ENCODE measurements around the gene KCNH3. TPM values are rescaled to one million over a fixed set of nuclear protein-coding genes. Genes with fewer than 3 reads are reported as not detected.

KCNH3 gene
- total and polyA plus RNA-seq, 8 donors, result 0.55 to 3.2 (median 1.2) TPM

DNA sequence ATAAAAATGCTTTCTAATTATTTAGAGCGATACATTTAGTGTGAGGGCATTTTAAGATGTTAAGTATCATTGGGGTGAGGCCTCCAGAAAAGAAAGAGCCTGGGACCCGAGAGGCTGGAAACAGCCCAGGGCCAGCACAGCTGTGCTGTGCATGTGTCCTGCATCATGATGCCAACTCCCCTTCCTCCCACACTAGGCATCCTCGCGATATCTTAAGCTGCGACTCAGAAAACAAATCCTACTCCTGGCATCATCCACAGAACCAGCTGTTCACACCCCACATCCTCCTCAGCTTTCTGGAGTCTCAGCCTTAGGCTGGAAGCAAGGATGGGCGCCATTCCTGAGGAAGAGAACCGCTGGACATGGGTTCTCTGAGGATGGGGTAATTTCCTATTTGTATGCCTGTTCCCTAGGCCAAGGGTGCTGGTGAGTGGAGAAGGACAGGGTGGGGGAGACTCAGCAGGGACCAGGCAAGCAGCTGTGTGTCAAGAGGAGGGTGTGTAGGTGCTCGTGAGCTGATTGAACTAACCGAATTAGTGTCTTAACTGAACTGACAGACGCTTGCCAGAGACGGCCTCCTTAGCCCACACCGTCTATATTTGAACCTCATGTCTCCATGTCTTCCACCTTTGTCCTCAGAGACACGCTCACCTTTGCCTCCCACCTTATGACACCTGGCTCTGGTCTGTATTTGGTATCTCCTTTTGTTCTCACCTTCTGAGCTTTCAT is 44.7 kb downstream of the KCNH3 start:
- Histone ChIP-seq H3K36me3 (no peaks in the 10 kb centered on the region), H3K4me3 (no peak overlapping the region), H3K4me1 (peaks cover 0 to 4% (median 4%) of the 10 kb centered on the region in 3 donors), H3K27ac (no peak overlapping the region), H3K27me3 (no peaks in the 10 kb centered on the region), H3K9me3 (no peaks in the 10 kb centered on the region)
- FAIRE-seq (no peak), ATAC-seq (no peak), DNase-seq (no peak)
- TF ChIP-seq, protein P1, sequence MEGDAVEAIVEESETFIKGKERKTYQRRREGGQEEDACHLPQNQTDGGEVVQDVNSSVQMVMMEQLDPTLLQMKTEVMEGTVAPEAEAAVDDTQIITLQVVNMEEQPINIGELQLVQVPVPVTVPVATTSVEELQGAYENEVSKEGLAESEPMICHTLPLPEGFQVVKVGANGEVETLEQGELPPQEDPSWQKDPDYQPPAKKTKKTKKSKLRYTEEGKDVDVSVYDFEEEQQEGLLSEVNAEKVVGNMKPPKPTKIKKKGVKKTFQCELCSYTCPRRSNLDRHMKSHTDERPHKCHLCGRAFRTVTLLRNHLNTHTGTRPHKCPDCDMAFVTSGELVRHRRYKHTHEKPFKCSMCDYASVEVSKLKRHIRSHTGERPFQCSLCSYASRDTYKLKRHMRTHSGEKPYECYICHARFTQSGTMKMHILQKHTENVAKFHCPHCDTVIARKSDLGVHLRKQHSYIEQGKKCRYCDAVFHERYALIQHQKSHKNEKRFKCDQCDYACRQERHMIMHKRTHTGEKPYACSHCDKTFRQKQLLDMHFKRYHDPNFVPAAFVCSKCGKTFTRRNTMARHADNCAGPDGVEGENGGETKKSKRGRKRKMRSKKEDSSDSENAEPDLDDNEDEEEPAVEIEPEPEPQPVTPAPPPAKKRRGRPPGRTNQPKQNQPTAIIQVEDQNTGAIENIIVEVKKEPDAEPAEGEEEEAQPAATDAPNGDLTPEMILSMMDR (IDR thresholded peaks at IDR 0.05), result no peak
- intact Hi-C loops (cut with DNase I), result no loop called here
- 68 to 80% methylated on average over 13 of the region's 13 CpGs for WGBS, 2 donors

DNA sequence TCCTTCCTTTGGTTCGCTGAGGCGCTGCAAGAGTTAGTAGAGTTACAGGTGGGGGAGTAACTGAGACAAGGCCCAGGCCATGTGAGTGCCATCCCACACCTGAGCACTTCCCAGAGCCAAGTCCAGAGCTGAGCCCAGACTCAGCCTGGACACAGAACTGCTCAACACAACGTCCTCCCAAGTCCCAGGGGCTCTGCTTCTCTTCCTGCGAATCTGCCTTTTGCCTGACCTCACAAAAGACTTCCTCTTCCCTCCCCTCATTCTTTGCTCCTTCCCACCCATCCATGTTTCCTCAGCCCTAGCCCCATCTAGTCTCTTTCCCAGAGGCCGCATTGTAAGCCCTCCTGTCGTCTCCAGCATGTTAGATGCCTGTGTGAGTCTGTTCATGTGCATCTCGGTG is 45.8 kb downstream of the KCNH3 start:
- 84 to 85% methylated on average over 7 of the region's 7 CpGs for WGBS, 2 donors
- ATAC-seq (no peak), DNase-seq (no peak), FAIRE-seq (no peak)
- intact Hi-C loops (cut with DNase I), result no loop called here
- Histone ChIP-seq H3K36me3 (no peaks in the 10 kb centered on the region), H3K4me1 (peaks cover 0 to 4% (median 4%) of the 10 kb centered on the region in 3 donors), H3K27ac (no peak overlapping the region), H3K9me3 (no peaks in the 10 kb centered on the region), H3K27me3 (no peaks in the 10 kb centered on the region), H3K4me3 (no peak overlapping the region)
- TF ChIP-seq, protein P1 (IDR thresholded peaks at IDR 0.05), result no peak

DNA sequence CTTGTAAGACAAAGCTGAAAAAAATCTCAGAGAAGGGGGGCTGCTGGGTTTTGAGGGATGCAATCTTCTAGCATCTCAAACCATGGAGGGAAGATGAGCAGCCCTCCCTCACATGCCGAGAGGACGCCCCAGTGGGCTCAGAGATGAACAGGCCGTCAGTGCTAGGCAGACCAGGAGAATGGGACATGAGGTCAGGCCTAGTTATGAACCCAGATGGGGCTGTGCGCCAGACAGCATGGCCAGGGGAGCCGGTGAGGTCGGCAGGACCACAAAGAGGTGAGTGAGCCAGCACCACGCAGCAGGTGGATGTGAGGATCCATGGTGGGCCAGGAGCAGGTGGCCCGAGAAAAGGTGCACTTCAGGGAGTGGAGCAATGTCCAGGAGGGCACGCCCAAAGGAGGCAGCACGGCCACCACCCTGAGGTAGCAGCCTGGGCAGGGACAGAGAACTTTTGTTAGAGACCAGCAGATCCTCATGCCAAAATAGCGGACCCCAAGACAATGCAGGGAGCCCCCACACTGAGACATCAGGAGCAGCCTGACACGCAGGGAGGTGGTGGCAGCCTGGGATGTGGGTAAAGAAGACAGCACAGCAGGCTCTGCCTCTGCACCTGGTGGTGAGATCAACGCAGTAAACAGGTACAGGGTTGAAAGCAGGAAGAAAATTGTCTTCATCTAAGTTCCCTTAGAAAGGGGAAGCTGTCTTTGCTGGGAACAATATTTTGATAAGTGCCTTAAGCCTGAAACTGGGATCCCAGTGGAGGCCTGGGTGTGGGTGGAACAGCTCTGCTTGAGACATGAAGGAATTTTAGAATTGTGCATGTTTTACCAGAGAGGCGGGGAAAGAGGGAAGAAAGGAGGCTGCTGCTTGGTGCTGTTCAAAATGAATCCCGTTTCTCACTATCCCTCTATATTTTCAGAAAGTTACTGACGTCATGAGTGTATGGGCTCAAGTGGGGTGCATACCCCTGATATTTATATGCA is 46.9 kb downstream of the KCNH3 start:
- no peak for ATAC-seq
- no peaks in the 10 kb centered on the region for H3K27me3 ChIP-seq
- FAIRE-seq, result no peak
- no peaks in the 10 kb centered on the region for H3K36me3 ChIP-seq
- intact Hi-C loops (cut with DNase I), result no loop called here
- no peak overlapping the region for H3K27ac ChIP-seq
- WGBS, 2 donors, result 80 to 87% methylated on average over 16 of the region's 16 CpGs
- H3K4me1 ChIP-seq, result peaks cover 0 to 4% (median 0%) of the 10 kb centered on the region in 3 donors
- no peaks in the 10 kb centered on the region for H3K9me3 ChIP-seq
- no peak for DNase-seq
- TF ChIP-seq, protein P1 (IDR thresholded peaks at IDR 0.05), result no peak
- no peak overlapping the region for H3K4me3 ChIP-seq

DNA sequence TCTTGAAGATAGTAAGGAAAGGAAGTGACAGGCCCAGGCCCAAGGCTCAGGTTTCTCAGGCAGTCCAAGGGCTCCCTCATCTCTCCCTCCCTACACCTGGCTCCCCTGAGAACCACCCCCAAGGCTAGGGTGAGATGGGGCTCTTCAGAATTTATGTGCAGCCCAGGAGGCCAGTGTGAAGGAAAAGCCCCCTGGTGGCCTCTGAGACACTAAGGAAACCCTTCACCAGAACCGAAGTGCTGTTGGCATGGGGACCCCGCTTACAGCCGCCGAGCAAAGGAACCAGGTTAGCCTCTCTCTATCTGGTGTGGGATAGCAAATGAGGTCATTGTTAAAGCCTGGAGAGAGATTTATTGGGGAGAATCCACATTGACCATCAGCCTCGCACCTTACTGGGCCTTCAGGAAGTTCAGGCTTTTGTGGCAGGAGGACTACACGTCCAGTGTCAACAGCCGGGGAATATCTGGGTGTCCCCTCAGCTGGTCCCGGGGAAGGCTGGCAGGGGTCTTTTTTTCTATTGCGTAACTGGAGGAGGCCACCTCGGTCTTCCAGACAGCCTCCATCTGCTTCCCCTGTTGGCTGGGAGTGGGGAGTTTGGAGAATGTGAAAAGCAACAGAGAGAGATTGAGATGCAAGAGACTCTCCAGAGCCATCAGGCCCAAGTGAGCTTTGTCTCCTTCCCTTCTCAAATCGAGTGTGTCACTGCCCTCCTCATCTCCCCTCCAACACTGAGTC is 48.5 kb downstream of the KCNH3 start:
- Histone ChIP-seq H3K9me3 (no peaks in the 10 kb centered on the region), H3K4me3 (no peak overlapping the region), H3K4me1 (peaks cover 0 to 4% (median 0%) of the 10 kb centered on the region in 3 donors), H3K27me3 (no peaks in the 10 kb centered on the region), H3K27ac (no peak overlapping the region), H3K36me3 (no peaks in the 10 kb centered on the region)
- no peak for ATAC-seq
- DNase-seq, result no peak
- intact Hi-C loops (cut with DNase I), result no loop called here
- WGBS, 2 donors, result 82 to 84% methylated on average over 11 of the region's 11 CpGs
- TF ChIP-seq, protein P1 (IDR thresholded peaks at IDR 0.05), result no peak
- no peak for FAIRE-seq
